Hematopoietic multipotent progenitor cell (in vitro differentiated cells): Measurements from ENCODE around the gene DAAM2. TPM values are rescaled to one million over a fixed set of nuclear protein-coding genes. Genes with fewer than 3 reads are reported as not detected.

ENCODE experiments used
- DNase-seq, 3 donors: peaks; one replicate each; pipeline ENCODE4 v3.0.0-alpha.2; 2011 to 2015; ENCODE audit warnings: low read depth in 2 of 3, low spot score in 2 of 3
- total RNA-seq: library from RNA; depleted of rRNA; stranded (reverse); fragments of >200 nt; gene quantifications from one replicate; pipeline ENCODE4 v1.2.3, GENCODE V29; 2012

DAAM2 gene
- total RNA-seq, 1 donor, result under 0.01 TPM

GRCh38 chr6:39925191-39925930 is 133.2 kb downstream of the DAAM2 start:
- DNase-seq, result no peak

DNA sequence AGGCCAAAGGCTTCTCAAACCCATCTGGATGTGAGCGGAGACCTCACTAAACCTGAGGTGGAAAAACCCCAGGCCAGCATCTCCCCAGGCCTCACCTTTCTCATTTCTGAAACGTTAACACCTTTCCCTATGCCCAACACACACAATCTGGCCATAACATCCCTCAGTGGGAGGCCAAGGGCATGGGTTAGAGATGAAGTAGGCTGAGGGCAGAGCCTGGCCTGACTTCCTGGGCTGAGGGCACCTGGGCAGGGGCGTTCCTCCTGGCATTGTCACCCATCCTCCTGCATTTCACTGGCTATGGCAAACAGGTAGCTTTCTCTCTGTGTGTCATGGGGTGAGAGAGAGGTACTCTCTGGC is 133.7 kb downstream of the DAAM2 start:
- no peak for DNase-seq

DNA sequence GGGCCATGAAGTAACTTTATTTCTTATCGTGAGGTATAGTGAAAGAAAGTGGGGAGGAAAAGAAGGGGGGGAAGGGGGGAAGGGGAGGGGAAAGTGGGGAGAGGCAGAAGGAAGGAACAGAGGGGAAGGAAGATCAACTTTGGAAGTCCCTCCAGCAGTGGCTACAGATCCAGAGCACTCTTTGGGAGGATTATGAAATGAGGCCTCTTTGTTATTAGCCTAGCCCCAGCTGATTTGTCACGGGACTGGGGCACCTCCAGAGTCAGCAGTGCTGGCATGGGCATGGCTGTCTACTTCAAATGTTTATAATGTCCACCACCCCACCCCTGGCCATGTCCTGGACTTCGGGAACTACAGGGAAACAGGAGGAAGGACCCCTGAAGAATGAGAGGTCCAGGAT is 134.5 kb downstream of the DAAM2 start:
- no peak for DNase-seq

- DNase-seq, result no peak
Observed at GRCh38 chr6:39927159-39927558, 135.0 kb downstream of the DAAM2 start.

DNA sequence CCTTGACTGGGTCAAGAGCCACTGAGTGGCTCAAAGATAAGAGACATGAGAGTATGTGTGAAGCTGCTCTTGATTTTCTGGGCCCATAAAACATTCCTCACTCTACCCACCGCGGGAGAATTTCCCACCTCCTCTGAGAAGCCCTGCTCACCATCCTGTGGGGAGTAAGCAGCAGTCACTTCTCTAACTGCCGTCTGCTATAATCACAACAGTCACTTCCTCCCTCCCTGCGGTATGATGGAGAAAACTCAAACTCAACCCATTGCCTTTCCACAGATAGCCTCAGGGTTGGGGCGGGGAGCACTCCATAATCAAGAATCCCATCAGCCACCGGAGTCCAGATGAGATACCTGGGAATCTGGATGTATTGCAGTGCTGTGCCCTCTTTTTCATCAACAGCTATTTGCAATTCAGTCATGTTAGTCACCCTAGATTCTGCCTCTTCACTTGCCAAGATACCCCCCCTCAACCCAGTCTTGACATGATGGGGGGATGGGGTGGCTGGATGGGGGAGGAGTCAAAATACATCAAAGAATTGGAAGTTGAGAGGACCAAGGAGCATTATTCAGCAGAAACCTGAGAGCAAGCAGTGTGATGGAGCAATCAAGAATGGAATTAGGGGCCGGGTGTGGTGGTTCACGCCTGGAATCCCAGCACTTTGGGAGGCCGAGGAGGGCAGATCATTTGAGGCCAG is 137.0 kb downstream of the DAAM2 start:
- DNase-seq, result peak in 1 of 3 donors; percentile 24

- no peak for DNase-seq
Observed at GRCh38 chr6:39929733-39930461, 137.7 kb downstream of the DAAM2 start.

- DNase-seq, result no peak
Observed at GRCh38 chr6:39930540-39930939, 138.4 kb downstream of the DAAM2 start.

DNA sequence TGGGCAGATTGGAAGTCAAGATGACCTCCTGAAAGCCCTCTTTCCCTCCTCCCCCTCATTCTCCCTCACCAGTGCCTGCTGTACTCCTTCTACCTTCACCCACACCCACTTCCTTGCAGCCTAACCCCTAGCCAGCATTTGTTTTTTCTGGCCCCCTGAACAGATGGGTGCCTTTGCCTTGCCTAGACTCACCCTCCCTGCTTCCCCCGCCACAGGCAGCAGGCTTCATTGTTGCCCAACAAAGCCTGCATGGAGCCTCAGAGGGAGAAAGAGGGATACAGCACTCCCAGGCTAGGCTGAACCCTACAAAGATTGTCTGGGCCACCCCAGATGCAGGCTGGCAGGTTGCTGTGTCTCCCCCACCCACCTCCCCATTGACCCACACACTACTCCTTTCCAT is 139.4 kb downstream of the DAAM2 start:
- no peak for DNase-seq

DNA sequence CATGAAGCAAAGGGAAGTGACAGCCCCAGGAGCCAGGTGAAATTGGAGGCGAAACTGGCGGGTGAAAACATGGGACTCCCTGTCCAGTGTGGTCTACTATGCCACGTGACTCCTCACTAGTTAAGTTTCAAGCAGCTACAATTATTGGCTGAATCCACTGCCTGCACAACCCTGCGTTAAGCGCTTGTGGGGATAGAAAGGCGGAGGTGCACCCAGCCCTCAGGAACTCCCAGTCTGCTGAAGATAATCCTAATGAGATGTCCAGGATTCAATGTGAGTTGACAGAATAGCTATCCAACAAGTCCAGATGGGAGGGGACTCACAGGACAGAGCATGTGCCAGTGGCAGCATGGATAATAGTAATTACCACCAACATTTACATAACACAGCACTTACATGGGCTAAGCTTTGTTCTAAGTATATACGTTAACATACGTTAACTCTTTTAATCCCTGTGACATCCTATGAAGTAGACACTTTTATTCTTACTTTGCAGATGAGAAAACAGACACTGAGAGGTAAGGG is 140.3 kb downstream of the DAAM2 start:
- DNase-seq, result no peak

GRCh38 chr6:39933669-39934130 is 141.5 kb downstream of the DAAM2 start:
- DNase-seq, result no peak

GRCh38 chr6:39934131-39934757 is 142.1 kb downstream of the DAAM2 start, which contains the start of gene MOCS1:
Gene MOCS1, minus strand, starts transcription at chr6:39934462. Its CDS starts 45 bp downstream, at chr6:39934417.
- DNase-seq, result peak in 2 of 3 donors; percentile 18 to 28

- no peak for DNase-seq
Observed at GRCh38 chr6:39935241-39935640, 143.1 kb downstream of the DAAM2 start.

DNA sequence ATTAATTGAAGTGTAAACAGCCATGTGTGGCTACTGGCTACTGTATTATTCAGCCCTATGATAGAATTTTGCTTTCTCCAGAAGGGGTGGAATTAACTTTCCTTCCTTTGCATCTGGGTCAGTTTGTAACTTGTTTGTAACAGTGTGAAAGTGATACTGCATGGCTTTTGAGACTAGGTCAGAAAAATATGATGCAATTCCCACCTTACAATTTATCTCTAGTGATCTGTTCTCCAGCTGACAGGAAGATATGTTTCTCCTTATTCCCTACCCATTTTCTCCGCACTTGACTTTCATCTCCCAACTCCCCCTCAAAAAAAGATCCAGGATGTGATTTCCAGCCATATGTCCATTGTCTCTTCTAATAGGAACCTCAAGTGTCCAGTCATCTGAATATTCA is 144.7 kb downstream of the DAAM2 start:
- DNase-seq, result no peak

GRCh38 chr6:39937686-39938333 is 145.6 kb downstream of the DAAM2 start:
- DNase-seq, result no peak

DNA sequence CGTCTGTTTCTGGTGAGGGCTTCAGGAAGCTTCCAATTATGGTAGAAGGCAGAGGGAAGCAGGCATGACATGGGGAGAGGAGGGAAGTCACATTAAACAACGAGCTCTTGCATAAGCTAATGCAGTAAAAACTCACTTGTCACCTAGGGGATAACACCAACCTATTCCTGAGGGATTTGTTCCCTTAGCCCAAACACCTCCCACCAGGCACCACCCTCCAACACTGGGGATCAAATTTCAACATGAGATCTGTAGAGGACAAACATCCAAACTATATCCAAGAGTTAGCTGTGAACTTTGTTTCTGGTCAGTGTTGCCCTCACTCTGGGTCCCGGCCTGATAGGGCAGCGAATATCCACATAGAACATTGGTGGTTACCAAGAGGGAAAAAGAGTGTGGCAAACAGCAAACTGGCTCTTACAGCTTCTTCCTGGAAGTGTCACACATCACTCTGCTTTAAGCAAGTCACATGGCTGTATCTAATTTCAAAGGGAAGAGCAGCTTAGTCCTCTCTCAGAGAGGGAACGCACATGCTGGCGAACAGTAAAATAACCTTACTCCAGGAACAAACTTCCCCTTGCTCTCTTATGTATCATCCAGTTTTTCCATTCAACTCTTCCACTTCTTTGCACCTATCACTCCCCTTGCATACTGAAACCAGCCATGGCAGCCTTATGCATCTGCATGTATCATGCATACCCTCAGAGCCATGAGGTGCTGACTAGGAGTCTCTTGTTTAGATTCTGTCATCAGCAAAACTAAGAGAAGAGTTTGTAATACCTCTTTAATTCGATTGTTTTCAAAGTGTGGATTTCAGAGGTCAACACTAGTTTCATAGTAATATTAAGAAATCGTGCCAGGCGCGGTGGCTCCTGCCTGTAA is 146.8 kb downstream of the DAAM2 start:
- DNase-seq, result no peak

DNA sequence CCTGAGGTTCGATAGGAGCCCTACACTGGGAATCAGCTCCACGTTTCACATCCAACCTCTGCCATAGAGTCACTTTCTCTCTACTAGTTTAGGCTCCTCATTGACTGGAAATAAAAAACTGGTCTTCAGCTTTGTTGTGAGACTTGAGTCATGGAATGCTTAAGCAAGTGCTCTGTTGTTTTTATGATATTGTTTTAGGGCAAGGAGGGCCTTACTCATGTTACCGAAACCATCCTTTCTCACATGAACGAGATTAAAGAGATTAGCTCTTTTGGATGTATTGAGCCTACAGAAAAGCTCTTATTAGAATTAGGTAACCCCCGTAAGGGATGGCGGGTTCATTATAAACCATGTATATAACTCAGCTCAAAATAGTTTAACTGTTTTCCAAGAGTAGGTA is 149.0 kb downstream of the DAAM2 start:
- no peak for DNase-seq

GRCh38 chr6:39941820-39942219 is 149.6 kb downstream of the DAAM2 start:
- no peak for DNase-seq

DNA sequence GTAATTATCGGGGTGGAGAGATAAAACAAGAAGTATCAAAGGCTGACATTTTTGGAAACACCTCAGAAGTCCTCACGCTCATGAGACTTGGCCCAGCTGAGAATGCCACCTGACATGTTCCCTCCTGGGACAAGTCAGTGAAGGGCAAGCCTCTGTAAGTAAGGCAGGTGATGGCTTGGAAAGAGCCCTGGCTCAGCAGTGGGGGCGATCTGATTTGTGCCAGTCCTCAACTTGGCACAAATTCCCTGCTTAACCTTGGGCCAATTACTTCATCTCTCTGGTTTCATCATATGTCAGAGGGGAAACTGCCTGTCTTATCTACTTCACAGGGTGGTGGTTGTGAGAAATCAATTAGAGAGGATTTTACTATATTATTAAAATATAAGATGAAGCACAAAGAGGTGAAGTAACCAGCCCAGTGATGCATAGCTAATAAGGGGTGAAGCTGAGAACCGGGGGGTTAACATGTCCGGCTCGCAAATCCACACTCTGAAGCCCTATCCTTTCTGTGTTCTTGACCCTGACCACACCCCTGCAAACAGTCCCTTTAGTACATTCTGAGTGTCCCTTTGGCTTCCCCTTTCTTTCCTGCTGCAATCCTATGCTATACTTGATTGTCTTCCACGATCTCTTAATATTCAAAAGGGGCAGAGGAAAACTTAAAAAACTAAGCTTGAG is 150.9 kb downstream of the DAAM2 start:
- no peak for DNase-seq

GRCh38 chr6:39945626-39946025 is 153.4 kb downstream of the DAAM2 start:
- DNase-seq, result no peak
